NK-92 treated with Interleukin-12 subunit alpha and Interleukin-12 subunit beta, amount 100 ng/mL, for 24 hours (cell line): Measurements from ENCODE around the gene TBC1D16.

ENCODE experiments used
- DNase-seq: peaks from one replicate; lab custom pipeline; 2025; lab: John Stamatoyannopoulos, UW

The TBC1D16 gene, protein sequence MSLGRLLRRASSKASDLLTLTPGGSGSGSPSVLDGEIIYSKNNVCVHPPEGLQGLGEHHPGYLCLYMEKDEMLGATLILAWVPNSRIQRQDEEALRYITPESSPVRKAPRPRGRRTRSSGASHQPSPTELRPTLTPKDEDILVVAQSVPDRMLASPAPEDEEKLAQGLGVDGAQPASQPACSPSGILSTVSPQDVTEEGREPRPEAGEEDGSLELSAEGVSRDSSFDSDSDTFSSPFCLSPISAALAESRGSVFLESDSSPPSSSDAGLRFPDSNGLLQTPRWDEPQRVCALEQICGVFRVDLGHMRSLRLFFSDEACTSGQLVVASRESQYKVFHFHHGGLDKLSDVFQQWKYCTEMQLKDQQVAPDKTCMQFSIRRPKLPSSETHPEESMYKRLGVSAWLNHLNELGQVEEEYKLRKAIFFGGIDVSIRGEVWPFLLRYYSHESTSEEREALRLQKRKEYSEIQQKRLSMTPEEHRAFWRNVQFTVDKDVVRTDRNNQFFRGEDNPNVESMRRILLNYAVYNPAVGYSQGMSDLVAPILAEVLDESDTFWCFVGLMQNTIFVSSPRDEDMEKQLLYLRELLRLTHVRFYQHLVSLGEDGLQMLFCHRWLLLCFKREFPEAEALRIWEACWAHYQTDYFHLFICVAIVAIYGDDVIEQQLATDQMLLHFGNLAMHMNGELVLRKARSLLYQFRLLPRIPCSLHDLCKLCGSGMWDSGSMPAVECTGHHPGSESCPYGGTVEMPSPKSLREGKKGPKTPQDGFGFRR

DNA sequence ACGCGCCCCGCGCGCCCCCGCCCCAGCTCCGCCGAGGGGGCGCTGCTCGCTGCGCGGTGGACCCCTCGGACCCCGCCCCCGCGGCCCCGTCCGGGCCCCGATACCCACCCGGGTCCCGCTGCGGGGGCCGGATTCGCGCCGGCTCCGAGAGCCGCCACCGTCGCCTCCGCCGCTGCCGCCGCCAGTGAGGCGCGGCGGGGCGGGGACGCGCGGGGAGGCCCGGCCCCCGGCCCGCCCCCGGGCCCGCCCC is at the start of gene TBC1D16:
TSS of gene TBC1D16 (minus strand) at position 186 of the 250 bp plus-strand sequence. CDS start 22,325 bp downstream, outside the sequence.
- DNase-seq, result no peak

DNA sequence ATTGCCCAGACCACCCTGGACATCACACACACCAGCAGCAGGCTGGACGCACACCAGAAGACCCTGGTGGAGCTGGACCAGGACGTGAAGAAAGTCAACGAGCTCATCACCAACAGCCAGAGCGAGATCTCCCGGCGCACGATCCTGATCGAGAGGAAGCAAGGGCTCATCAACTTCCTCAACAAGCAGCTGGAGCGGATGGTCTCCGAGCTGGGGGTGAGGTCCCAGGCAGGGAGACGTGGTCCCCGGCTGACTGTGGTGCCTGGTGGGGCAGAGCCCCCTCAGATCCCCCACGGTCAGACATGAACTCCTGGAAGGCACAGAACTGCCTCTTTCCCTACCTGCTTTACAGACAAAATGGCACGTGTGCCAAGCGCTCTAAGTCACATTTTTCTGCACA is 49.1 kb upstream of the TBC1D16 start:
- no peak for DNase-seq

DNA sequence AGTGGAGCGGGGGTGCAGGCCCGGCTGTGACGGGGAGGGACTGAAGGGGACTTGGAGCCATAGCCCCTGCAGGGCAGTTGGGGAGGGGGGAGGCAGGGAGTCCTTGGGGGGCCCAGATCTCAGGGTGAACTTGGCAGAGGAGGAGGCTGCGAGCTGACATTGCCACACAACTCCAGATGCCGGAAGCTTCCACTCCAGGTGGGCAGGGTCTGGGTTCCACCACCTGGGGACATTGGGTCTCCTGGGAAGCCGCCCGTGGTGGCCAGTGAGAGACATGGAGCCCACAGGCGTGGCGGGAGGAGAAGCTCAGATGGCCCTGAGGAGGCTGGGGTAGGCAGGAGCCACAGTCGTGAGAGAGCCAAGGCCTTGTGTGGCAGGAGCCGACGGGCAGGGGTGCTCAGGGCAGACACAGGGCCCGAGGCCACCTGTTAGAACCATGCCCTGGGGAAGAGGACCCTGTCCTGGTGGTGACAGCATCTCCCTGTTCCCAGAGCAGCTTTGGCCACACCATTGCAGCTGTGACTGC is 47.5 kb upstream of the TBC1D16 start:
- no peak for DNase-seq

DNA sequence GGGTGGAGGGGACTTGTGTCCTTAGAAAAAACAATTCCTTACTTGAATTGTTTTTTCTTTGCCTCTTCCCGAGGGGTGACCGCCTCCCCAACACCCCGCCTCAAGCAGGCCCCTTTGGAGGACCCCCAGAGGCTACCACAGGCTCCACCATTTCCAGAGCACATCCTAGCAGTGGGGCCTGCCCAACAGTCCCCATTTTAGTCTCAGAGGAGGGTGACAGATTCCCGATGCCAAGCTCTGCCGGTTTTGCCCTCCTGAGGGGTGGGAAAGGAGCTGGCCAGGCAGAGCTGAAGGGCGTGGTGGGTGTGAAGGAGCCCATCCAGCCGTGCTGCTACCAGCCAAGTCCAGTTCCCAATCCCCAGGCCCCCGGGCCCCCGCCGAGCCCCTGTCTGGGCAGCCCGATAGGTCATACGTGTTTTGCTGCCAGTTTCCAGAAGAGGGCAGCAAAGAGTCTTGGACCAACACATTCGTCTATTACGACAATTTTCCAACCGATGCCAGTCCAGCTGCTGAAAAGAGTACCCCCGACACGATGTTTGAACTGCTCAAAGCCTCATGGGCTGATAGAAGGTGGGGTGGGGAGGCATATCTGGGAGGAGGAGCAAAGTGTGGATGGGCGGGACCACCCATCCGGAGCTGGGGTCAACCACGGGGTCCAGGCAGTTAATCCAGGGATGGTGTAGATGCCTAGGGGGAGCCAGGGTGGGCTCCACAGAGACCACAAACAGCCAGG is 46.9 kb upstream of the TBC1D16 start:
- DNase-seq, result no peak

DNA sequence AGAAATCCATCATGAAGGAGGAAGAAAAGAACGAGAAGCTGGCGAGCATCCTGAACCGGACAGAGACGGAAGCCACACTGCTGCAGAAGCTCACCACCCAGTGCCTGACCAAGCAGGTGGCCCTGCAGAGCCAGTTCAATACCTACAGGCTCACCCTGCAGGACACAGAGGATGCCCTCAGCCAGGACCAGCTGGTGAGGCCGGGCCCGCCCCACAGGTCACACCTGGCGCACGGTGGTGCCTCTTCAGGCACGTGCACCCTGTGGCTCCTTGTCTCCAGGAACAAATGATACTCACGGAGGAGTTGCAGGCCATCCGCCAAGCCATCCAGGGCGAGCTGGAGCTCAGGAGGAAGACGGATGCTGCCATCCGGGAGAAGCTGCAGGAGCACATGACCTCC is 45.9 kb upstream of the TBC1D16 start:
- no peak for DNase-seq

DNA sequence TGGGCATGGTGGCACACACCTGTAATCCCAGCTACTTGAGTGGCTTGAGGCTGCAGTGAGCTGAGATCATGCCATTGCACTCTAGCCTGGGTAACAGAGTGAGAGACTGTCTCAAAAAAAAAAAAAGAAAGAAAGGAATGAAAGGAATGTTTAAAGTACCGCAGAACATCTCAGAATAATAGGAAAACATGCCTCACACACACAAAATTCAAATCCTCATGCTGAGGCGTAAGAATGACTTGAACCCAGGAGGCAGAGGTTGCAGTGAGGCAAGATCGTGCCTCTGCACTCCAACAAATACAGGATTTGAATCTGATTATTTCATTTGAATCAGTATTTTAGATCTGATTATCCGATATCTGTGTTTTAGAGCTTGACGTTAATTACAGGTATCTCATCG is 44.4 kb upstream of the TBC1D16 start:
- no peak for DNase-seq

DNA sequence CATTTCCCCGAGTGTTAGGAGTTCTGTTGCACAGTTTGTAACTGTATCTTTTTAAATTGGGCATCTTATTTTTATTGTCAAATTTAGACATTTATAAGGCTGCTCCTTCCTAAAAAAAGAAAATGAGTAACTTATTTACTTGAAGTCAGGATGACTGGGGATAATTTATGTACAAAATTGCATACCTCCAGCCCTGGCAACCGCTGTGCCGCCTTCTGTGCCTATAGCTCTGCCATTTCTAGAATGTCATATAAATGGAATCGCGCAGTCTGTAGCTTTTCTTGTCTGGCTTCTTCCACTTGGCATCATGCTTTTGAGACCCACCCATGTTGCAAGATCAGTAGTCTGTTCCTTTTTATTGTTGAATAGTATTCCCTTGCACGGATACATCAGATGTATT is 36.7 kb upstream of the TBC1D16 start:
- no peak for DNase-seq

DNA sequence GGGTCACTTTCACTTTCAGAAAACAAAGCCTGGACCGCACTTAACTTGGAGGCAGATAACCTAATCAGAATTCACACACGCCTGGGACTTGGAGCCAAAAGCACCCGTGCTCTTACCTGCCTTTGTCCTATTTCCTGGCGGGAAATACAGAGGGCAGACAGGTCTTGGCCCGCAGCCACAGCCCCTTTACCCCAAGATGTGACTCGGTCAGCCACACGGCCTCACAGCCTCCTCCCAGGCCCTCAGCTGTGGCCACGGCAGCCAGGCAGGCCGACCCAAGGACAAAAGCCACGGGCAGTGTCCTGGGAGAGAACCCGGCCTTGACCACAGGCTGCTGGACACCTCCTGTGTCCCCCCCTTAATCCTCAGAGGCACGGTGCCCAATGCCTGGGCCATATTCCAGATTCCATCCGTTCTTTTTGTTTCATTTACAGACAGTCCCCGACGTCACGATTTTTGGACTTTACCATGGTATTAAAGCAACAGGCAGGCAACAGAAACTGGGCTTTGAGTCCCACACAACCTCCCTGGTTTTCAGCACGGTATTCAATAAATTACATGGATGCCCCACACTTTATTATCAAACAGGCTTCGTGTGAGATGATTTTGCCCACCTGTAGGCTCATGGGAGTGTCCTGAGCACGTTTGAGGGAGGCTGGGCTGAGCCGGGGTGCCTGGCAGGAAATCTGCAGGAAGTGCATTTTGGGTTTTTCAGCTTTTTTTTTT is 35.6 kb upstream of the TBC1D16 start:
- no peak for DNase-seq

DNA sequence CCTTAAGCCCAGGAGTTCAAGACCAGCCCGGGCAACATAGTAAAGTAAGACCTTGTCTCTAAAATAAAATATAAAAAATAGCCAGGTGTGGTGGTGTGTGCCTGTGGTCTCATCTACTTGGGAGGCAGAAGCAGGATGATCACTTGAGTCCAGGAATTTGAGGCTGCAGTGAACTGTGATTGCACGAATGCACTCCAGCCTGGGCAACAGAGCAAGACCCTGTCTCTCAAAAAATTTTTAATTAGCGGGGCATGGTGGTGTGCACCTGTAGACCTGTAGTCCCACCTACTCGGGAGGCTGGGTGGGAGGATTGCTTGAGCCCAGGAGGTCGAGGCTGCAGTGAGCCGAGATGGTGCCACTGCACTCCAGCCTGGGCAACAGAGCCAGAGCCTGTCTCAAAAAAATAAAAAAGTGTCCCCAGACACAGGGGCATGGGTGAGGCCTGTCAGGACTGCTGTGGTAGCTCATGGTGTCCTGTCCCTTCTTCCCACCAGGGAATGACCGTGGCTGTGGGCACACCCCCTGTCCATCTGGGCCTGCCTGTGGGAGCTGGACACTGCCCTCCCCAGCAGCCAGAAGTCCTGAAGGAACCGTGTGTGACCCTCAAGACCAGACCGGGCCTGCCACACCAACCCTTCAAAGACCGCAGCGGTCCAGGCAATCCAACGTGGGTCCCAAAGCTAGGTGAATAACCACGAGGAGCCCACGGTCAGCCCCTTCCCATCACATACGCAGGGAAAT is 34.9 kb upstream of the TBC1D16 start:
- DNase-seq, result no peak

DNA sequence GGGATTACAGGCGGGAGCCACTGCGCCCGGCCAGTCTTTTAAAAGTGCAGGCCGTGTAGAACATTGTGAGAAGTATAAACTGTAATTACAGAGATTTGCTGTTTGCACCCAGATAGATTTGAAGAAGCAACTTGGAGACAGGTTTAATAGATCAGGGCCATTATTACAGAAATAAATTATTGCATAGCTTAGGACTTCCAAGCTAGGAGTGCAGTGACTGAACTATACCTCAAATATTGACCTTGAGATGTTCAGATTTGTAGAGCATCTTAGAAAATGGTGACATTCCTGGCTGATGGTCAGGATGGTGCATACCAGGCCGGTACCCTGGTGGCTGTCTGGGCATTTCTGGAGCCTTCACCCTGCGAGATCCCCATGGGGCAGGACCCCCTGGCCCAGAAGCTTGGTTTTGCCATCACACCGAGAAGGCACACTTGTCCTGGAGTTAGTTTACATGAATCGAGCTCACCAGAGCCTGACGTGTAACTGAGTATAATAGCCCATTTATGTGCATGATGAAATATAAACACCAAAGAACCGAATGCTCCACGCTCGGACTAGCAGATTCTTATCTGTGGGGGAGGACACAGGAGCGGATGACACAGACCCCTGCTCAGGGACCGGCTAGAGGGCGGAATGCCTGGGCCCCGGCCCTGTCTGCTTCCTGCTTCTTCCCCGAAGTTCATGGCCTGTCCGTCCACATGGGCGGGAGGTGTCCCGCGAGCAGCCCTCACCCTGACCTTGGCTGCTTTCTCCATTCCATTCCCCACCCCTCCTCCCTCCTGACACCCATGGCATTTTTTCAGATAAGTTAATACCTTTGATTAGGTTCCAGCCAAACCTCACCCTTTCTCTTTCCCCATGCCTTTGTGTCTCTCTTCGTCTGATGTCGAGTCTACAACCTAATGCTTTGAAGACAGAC is 32.9 kb upstream of the TBC1D16 start:
- no peak for DNase-seq

DNA sequence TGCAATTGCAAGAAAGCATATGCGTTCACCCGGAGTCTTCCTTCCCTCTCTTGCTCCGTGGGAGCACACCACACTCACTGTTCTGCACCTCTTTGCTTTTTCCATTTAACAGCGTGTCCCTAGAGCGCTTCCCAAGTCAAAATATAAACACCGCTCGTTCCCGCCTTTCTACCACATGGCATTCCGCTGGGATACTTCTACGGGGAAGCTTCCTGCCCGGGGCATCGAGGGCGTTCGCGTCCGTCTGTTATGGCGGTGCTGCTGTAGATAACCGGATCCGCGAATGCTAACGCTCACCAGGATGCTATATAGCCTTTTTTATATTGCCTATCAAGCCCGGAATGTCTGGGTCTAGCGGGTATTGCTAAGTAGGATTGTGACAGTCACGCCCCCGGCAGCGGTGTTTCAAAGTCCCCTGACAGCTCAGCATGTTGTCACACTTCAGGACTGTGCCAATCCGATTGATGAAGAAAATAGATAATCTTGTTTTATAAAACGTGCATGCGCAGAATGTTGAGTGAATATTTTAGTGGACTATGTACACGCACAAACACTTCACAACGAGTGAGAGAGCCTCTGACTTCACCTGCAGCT is 31.8 kb upstream of the TBC1D16 start:
- no peak for DNase-seq

DNA sequence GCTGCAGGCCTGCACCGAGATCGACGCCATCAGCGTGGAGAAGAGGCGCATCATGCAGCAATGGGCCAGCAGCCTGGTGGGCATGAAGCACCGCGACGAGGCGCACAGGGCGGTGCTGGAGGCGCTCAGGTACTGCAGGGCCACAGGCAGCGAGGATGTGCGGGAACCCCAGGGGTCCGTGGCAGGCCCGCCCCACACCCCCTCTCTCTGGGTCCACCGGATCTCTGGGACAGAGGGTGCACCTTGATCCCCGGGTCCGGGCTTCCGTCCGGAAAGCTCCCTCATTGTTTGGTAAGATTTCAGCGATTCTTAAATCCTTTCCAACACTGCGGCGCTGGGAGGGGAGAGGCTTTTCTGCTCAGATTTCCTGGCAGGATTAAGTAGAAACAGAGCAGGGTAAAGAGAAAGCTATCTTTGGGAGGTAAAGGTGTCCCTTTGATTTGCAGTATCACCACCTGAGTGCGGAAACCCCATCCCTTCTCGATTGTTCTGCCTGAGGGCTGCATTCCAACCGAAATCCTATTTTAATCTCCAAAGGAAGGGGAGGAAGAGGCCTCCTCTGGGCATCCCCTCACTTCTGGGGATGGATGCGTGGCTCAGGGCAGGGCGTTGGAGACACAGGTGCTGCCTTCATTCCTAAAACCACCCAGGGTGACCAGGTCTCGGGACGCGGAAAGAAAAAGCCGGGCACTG is 30.0 kb upstream of the TBC1D16 start:
- no peak for DNase-seq

DNA sequence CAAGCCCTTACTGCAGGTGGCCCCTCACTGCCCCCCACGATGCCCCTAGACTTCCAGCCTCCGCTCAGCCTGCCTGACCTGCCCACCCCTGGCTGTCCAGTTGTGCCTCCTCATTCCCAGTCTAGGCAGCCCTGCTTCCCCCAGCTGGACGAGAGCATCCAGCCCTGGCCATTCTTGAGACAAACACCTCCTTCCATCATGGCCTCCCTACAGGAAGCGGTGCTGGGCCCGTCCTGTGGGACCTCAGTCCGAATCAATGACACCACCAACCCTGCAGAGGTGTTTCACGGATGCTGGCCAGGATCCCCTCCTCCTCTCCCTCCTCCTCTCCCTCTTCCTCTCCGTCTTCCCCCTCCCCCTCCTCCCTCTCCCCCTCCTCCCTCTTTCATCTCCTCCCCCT is 29.0 kb upstream of the TBC1D16 start:
- no peak for DNase-seq

DNA sequence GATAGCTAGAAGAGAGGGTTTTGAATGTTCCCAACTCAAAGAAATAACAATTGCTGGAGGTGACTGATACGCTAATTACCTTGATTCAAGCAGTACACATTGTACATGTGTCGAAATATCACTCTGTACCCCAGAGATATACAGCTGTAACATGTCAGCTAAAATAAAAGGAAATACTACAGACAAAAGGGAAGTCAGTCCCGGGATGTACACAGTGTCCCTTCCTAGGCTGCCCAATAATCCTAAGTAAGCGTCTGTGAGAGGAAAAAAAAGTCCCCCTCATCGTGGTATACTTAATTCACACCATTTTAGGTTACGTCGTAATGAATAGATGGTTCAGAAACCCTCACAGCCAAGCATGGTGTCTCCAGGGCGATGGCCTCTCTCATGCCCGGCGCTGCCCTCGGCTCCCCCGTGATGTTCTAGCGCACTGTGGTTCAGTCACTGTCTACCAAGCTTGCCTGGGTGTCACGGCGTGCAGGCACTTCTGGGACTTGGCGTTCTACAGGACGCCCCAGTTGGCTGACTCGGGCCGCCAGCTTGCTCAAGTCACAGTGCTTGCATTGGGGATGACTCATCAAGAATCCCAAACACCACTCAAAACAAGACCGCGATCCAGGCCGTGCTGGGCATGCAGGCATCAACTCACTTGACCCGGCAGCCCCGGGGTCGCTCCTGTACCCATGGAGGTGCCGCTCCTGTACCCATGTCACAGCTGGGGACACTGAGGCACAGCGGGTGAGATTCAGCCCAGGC is 28.3 kb upstream of the TBC1D16 start:
- DNase-seq, result no peak

DNA sequence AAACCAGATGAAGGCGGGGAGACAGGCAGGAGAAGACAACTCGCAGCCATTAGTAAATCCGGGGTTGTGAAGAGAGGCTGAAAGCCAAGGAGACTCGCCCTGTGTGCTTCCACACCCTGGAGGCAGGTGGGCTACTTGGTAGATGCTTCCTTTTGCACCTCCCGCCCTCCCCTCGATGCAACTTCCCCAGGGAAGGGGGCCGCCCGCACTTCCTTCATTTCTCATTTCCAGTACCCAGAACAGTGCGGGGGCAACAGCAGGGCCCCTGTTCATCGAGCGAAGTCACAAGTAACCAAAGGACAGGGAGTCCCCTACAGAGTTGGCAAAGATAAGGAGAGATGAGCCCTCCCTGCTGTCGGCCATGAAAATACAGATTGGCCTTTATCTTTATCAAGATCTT is 25.7 kb upstream of the TBC1D16 start:
- DNase-seq, result no peak

DNA sequence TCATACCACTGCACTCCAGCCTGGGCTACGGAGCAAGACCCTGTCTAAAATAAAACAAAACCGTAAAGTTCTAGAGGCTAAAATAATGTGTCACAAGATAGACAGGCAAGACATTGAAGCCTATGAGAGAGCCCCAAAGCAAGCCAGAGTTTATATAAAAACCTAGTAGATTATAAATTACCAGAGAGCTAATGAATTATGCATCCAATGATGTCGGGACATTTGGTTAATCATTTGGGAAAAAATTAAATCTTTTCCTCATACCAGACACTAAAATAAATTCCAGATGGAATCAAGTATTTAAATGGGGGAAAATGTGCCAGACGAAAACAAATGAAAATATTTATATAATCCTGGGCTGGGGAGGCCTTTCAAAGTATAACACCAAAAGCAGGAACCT is 25.0 kb upstream of the TBC1D16 start:
- no peak for DNase-seq

DNA sequence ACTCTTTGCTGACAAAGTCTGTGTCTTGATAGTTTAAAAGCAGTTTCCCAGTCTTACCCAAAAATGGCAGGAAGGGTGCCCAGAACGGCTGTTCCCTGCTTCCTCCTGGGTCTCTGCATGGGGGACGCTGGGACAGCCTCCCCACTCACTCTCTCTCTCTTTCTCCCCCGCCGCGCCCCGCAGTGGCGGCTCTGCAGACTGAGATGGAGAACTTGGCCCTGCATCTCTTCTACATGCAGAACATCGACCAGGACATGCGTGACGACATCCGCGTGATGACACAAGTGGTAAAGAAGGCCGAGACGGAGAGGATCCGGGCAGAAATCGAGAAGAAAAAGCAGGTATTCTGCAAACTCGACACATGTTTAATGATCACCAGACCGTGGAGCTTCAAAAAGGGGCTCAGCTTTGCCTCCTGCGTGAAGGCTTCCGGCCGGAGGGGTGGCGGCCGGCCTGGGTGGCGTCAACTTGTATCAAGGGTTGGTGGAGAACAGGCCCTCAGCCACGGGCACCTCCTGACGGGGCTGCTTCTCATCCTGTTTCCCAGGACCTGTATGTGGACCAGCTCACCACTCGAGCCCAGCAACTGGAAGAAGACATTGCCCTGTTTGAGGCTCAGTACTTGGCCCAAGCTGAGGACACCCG is 22.8 kb upstream of the TBC1D16 start:
- DNase-seq, result no peak

DNA sequence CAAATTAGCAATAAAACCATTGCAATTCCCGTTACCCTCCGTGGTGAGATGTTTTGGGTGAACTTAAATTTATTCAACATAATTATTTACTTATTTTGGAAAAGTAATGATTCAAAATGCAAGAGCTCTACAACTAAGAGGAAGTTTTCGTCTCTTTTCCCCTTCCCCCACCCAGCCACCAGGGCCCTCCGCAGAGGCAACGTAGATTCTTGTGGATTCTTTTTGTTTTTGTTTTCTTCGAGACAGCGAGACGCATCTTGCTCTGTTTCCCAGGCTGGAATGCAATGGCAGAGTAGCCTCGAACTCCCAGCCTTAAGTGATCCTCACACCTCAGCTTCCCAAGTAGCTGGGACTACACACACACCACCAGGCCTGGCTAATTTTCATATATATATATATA is 19.9 kb upstream of the TBC1D16 start:
- DNase-seq, result no peak
